Peyer's patch (tissue), 4 donors: ENCODE measurements around the gene SEL1L3.

Experiments
- CTCF ChIP-seq, 6 experiments: fragments of 450-650 bp in 4 of 6; fragments of 200-600 bp in 2 of 6; sonication (generic) in 1 of 6; IDR thresholded peaks; one replicate each; pipeline ENCODE4 v1.5.1; 2017 to 2019; ENCODE audit warnings: antibody characterized with exemption in 6 of 6, mild to moderate bottlenecking in 3 of 6, moderate library complexity in 1 of 6
- POLR2A ChIP-seq, 2 donors: fragments of 450-650 bp; IDR thresholded peaks; one replicate each; pipeline ENCODE4 v1.5.1; 2017; ENCODE audit warnings: antibody characterized with exemption in 2 of 2, mild to moderate bottlenecking in 2 of 2, moderate library complexity in 2 of 2

GRCh38 chr4:25870081-25870480 lies 7.3 kb upstream of the SEL1L3 start:
- TF ChIP-seq CTCF (IDR thresholded peaks at IDR 0.05) (no peak), POLR2A (IDR thresholded peaks at IDR 0.05) (no peak)
